Lung (tissue), 16 donors: ENCODE results near the gene AGMO. TPM values are rescaled to one million over a fixed set of nuclear protein-coding genes. Genes with fewer than 3 reads are reported as not detected.

Experiments
- ATAC-seq: fragments of 200-7000 bp; cut with Tn5 transposase; one replicate; pipeline ENCODE4 v1.9.1; 2020; ENCODE audit warnings: moderate number of reproducible peaks; ENCODE audit not compliant: insufficient read depth, low FRiP score
- DNase-seq, 3 donors: peaks; one replicate each; pipeline ENCODE4 v3.0.0-alpha.2; 2013 to 2017
- H3K27ac ChIP-seq, 2 donors: one replicate each; pipeline ENCODE4 v1.5.1; 2013; ENCODE audit warnings: mild to moderate bottlenecking in 2 of 2, moderate library complexity in 2 of 2, control low read depth in 1 of 2, inconsistent platforms in 1 of 2, low read depth in 1 of 2, low read length in 1 of 2
- H3K27me3 ChIP-seq, 3 donors: one replicate each; pipeline ENCODE4 v1.5.1; 2013; ENCODE audit warnings: low read length in 2 of 3; ENCODE audit not compliant: control insufficient read depth in 3 of 3, insufficient read depth in 3 of 3
- H3K36me3 ChIP-seq, 4 donors: one replicate each; pipeline ENCODE4 v1.5.1; 2013; ENCODE audit warnings: low read length in 4 of 4, mild to moderate bottlenecking in 1 of 4, moderate library complexity in 1 of 4; ENCODE audit not compliant: control insufficient read depth in 4 of 4, insufficient read depth in 4 of 4
- H3K4me1 ChIP-seq, 5 donors: one replicate each; pipeline ENCODE4 v1.5.1; 2013; ENCODE audit warnings: low read length in 5 of 5, mild to moderate bottlenecking in 2 of 5, moderate library complexity in 1 of 5; ENCODE audit not compliant: control insufficient read depth in 5 of 5, insufficient read depth in 5 of 5
- H3K4me3 ChIP-seq: one replicate; pipeline ENCODE4 v1.5.1; 2013; ENCODE audit warnings: mild to moderate bottlenecking, control low read depth, moderate library complexity
- H3K9ac ChIP-seq, 2 donors: one replicate each; pipeline ENCODE4 v1.5.1; 2013; ENCODE audit warnings: low read length in 2 of 2, control low read depth in 1 of 2; ENCODE audit not compliant: insufficient read depth in 1 of 2
- H3K9me3 ChIP-seq, 4 donors: one replicate each; pipeline ENCODE4 v1.5.1; 2013; ENCODE audit warnings: low read length in 3 of 4, mild to moderate bottlenecking in 1 of 4, moderate library complexity in 1 of 4; ENCODE audit not compliant: control insufficient read depth in 4 of 4, insufficient read depth in 3 of 4
- CTCF ChIP-seq: IDR thresholded peaks from 2 replicates; pipeline ENCODE4 v1.5.1; 2012; ENCODE audit warnings: mild to moderate bottlenecking; ENCODE audit errors: control extremely low read depth, extremely low read depth
- WGBS, 2 donors: extraction: QIAGEN DNeasy Blood & Tissue Kit; methylation state at CpG; one replicate each; pipeline ENCODE4 v1.1.7; 2013; 5-methylcytosine and 5-hydroxymethylcytosine counted together
- long read RNA-seq, 5 donors: transcript quantifications; one replicate each; lab custom pipeline, GENCODE V29; 2026
- polyA plus RNA-seq, 2 donors: library from polyadenylated mRNA; stranded (reverse); fragments of 200-250 nt; gene quantifications; one replicate each; pipeline ENCODE4 v1.2.1, GENCODE V29; 2013
- total RNA-seq, 2 donors: library from RNA; depleted of rRNA in 1 of 2; stranded (reverse); fragments of >200 nt in 1 of 2; gene quantifications; one replicate each; pipeline ENCODE4 v1.2.1, GENCODE V29; 2014 to 2021
- donor health status: control.
- donor health status: control.
- donor health status: Bipolar disorder and iron deficiency.
- donor health status: healthy.
- donor health status: DM: yes; HTN: yes; CAD: no.

The AGMO gene
- total RNA-seq (under 1 TPM; 0.17 to 0.74 TPM), polyA plus RNA-seq (under 1 TPM; 0.03 to 0.04 TPM)
- long read RNA-seq, donor 1, result 0 reads
- long read RNA-seq, donor 2, result 0 reads
- long read RNA-seq, donor 3, partial matches to known transcripts, result 0 of 1 reads
- long read RNA-seq, donor 3, other reads (novel, unspliced or antisense), result 0 of 1 reads
- long read RNA-seq, donor 4, result 0 reads
- long read RNA-seq, donor 5, result 0 reads

- TF ChIP-seq CTCF, result no peak
- Histone ChIP-seq H3K4me1 (peaks cover 0 to 7% (median 0%) of the 10 kb centered on the region in 5 donors), H3K27ac (peak within 1 kb of the TSS in 1 of 2 donors; percentile 62), H3K9ac (no peak within 1 kb of the TSS), H3K9me3 (peaks cover 0 to 3% (median 0%) of the 10 kb centered on the region in 4 donors), H3K4me3 (no peak within 1 kb of the TSS), H3K36me3 (no peaks in the 10 kb centered on the region), H3K27me3 (no peaks in the 10 kb centered on the region)
- DNase-seq, result peak in 1 of 3 donors; percentile 37
- 60 to 81% methylated on average over 5 of the region's 5 CpGs for WGBS, 2 donors
- ATAC-seq, result no peak
Measured at GRCh38 chr7:15561835-15562234, at the start of gene AGMO. Gene AGMO (minus strand): TSS chr7:15562015.

- H3K36me3 ChIP-seq, result peaks cover 0 to 23% (median 8%) of the 10 kb centered on the region in 4 donors
- H3K27ac ChIP-seq, result no peak overlapping the region
- no peaks in the 10 kb centered on the region for H3K4me1 ChIP-seq
- no peaks in the 10 kb centered on the region for H3K27me3 ChIP-seq
- H3K9ac ChIP-seq, result no peak overlapping the region
- WGBS, 2 donors, result 85 to 86% methylated on average over 2 of the region's 2 CpGs
- no peak for ATAC-seq
- peak in 1 of 3 donors; percentile 8 for DNase-seq
- no peak for TF ChIP-seq CTCF
- H3K9me3 ChIP-seq, result no peaks in the 10 kb centered on the region
- H3K4me3 ChIP-seq, result no peak overlapping the region
Measured at GRCh38 chr7:15610503-15610902, 48.7 kb upstream of the AGMO start.

- WGBS, 2 donors, result 70 to 74% methylated on average over 2 of the region's 2 CpGs
- no peak overlapping the region for H3K9ac ChIP-seq
- H3K27me3 ChIP-seq, result no peaks in the 10 kb centered on the region
- H3K36me3 ChIP-seq, result peaks cover 0 to 23% (median 8%) of the 10 kb centered on the region in 4 donors
- no peaks in the 10 kb centered on the region for H3K4me1 ChIP-seq
- H3K4me3 ChIP-seq, result no peak overlapping the region
- no peak overlapping the region for H3K27ac ChIP-seq
- no peaks in the 10 kb centered on the region for H3K9me3 ChIP-seq
- no peak for TF ChIP-seq CTCF
- no peak for ATAC-seq
- DNase-seq, result peak in 1 of 3 donors; percentile 32
Measured at GRCh38 chr7:15609287-15609686, 47.5 kb upstream of the AGMO start.
